ENCODE data around the gene GDAP2.
A peak's percentile ranks its signal among the peaks of the same experiment; 100 is the strongest.

The GDAP2 gene

DNA sequence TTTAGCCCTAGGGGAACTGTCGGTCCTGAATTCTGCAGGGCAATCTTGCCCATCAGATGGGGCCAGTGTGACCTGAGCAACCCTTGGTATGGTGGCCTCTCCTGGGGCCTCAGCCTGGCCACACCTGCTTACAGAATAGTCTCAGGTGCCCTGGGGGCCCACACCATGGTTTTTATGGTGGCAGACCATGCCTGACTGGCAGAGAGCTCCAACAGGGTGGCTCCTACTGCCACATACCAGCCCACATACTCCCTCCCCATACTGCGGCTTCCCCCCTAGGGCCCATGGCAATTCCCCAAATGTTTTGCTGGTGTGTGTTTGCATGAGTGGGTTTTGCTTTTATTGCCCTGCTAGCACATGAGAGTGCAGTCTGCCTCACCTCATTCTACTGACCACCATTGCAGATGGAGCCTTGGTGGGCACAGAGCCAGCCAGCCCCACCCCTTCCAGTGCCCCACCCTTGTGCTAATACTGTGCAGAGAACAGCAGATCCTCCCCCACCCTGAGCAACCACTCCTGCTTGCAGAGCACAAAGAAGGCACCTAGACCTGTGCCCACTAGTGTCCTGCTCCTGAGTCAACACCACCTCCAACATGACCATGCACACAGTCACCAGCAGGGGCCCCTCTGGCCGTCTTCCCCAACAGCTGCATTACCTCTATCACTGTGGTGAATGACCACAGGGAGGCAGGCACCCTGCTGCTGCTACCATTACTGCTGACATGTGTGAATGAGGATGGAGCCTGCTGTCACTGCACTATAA lies 86.8 kb downstream of the GDAP2 start:
- no peak for DNase-seq (ENCODE audit: low spot score)

DNA sequence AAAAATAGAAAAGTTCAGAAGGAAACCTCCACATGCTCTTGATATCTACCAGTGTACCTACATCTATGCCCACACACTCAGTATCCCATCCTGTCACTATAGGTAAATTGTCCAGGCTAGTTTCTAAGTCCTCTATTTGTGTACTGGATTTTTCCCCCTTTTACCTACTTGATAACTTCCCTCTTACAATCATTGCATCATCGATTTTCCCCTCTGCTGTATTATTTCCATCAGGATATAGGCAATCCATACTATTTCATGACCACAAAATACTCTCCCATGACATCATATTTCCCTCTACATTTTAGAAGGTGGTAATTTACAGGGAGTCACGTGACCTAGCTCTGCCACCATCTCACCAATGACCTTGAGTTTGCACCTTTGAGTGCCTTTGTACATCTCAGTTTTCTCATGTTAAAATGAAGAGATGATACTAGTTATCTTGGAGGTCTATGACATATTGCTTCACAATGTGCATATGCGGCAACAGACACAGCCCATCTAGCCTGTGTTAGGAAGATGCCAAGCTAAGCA lies 88.2 kb downstream of the GDAP2 start:
- DNase-seq (ENCODE audit: low spot score) = no peak

DNA sequence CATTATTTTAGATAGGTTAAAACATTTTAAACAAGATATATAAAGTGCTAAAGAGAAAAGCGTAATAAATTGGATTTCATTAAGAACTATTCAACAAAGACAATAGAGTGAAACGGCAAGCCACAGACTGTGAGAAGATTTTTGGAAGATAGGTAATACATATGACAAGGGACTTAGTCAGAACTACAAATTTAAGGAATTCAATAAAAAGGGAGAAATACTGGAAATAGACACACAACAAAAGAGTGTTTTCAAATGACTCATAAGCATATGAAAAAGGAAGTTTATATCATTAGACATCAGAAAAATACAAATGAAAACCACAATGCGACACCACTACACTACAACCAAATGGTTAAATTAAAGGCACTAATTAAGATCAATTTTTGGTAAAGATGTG lies 90.5 kb downstream of the GDAP2 start:
- no peak for DNase-seq (ENCODE audit: low spot score)

DNA sequence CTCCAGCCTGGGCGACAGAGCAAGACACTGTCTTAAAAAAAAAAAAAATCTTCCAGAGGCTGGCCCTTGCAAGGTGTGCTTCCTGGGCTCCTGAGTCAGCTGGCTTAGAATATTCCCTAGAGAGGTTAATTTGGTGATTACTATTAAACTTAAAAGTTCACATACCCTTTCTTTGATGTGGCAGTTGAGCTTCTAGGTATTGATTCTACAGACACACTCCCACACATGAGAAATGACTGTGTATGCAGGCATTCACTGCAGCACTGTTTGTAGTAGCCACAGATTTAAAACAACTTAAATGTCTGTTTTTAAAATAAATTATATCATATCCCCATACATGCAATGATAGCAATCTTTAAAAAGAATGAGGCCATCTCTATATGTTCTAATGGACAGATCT lies 93.4 kb downstream of the GDAP2 start:
- no peak for DNase-seq (ENCODE audit: low spot score)

DNA sequence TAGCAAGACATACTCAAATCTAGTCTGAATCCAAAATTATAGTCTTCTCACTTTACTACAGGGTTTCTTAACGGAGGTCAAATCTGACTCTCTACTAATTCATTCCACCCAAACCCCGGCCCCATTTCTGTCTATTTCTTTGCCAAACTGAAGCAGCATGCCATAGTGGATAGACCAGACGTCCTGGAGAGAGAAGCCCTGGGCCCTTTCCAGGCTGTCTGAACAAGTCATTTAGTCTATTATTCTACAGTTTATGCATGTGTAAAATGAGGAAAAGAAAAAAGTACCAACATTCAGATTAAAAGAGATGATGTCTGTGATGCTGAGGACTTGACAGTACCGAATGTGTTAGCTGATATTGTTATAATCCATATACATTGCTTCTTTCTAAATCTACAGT lies 95.0 kb downstream of the GDAP2 start:
- no peak for DNase-seq (ENCODE audit: low spot score)

DNA sequence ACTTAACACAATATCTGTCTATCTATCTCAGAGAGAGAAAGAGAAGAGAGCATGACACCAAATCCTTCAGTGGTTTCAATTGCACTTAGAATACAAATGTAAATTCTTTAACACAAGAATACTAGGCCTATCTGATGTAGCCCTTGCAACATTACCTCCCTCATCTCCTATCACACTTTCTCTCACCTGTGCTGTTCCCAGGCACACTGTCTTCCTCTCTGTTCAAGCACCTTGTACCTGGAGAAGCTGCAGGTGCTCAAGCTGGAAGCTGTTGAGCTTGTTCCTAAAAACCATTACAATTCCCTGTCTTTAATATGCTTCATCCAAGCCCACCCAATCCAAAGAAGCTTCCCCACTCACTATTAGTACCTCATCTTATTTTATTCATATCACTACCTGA lies 97.0 kb downstream of the GDAP2 start:
- no peak for DNase-seq (ENCODE audit: low spot score)

DNA sequence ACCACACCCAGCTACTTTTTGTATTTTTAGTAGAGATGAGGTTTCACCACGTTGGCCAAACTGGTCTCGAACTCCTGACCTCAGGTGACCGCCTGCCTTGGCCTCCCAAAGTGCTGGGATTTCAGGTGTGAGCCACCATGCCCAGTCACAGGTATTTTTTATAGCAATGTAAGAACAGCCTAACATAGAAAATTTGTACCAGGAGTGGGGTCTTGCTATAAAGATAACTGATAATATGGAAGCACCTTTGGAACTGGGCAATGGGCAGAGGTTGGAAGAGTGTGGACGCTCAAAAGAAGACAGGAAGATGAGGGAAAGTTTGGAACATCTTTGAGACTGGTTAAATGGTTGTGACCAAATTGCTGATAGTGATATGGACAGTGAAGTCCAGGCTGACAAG lies 99.2 kb downstream of the GDAP2 start:
- DNase-seq (ENCODE audit: low spot score) = no peak

DNA sequence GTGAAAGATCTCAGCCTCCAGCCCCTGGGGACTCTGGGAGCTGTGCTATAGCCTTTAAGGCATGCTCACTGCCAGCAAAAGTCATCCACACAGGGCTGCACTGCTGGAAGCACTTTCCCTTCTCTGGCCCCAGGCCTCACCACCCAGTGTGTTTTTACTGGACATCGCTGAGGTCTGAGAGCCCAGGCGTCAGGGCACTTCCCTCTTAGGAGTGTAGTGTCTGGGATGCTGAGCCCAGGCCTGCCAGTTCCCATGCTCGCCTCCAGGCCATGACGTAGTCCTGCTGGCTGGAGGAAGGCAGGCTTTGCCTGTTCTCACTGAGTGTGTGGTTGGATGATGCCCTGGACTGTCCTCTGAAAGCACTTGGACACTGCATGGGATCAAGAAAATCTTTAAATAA lies 101.2 kb downstream of the GDAP2 start:
- peak; percentile 67 for DNase-seq (ENCODE audit: low spot score)

DNA sequence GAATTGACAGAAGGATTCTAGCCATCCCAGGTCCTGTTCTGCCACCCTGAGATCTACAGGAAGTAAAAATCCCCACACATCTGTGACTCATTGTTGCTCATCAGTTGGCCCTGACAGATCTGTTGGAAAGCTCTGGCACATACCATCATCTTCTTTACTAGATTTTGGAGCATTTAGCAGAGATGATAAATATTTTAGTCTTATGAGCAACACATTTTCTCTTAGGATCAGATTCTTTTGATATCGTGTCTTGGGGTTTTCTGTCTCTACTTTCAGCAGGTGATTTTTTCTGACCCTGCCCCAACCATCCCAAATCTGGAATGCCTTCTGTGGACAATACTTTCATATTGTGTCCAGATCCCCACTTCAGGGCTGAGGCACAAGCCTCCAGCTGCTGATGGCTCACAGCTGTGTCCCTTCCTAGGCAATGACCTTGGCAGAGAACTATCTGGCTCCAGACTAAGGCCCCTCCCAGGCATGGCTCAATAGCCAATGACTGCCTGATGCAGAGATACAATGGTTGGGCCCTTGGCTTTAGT lies 102.8 kb downstream of the GDAP2 start:
- peak; percentile 58 for DNase-seq (ENCODE audit: low spot score)

DNA sequence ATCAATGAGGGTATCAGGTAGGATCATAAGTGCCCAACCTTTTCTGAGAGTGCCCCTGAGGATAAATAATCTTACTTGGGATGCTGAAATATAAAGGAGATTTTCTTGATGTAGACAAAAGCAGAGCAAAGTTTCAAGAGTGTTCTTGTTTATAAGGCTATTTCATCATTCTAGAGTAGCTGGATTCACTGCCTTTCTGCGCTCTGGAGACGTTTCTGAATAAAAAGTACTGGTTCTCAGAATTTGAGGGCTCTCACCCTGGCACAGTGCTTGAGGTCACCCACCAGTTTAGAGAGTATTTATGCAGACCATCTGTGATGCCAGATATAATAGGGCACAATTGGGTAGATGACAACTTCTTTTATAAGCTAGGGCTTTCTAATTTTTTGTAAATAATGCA lies 103.3 kb downstream of the GDAP2 start:
- no peak for DNase-seq (ENCODE audit: low spot score)

DNA sequence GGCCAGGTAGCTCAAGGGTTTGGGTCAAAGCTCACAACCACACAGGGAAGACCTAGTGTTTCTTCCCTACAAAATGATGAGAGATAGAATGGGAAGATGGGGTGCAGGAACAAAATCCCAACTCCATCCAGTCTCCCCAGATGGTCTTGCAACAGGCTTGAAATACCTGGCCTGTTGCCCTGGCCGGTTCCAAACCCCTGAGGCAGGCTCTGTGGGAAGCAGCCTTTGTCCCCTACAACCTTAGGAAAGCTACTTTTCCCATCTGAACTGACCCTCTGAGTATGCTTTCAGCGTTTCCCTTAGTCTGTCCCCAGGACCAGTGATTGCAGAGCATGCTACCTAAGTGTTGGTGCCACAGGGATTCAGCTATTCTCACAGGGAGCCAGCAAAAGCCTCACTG lies 104.0 kb downstream of the GDAP2 start:
- DNase-seq (ENCODE audit: low spot score) = no peak

DNA sequence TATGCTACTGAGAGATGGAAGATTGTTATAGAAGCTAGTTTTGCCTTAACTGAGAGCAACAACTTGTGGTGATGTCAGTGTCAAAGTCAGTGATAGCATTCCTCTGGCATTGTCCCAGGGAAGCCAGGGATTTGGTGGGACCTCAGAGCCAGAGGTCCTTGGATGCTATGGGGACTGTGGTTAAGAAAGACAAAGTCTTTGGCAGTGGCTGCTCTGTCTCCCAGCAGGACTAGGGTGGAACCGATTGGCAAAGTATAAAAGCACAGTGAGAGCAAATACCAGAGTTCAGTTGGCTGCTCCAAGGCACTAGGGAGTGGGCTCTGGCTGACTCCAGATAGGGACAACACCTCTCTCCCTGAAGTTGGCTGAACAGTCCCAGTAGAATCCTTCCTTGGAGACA lies 104.8 kb downstream of the GDAP2 start:
- DNase-seq (ENCODE audit: low spot score) = no peak

DNA sequence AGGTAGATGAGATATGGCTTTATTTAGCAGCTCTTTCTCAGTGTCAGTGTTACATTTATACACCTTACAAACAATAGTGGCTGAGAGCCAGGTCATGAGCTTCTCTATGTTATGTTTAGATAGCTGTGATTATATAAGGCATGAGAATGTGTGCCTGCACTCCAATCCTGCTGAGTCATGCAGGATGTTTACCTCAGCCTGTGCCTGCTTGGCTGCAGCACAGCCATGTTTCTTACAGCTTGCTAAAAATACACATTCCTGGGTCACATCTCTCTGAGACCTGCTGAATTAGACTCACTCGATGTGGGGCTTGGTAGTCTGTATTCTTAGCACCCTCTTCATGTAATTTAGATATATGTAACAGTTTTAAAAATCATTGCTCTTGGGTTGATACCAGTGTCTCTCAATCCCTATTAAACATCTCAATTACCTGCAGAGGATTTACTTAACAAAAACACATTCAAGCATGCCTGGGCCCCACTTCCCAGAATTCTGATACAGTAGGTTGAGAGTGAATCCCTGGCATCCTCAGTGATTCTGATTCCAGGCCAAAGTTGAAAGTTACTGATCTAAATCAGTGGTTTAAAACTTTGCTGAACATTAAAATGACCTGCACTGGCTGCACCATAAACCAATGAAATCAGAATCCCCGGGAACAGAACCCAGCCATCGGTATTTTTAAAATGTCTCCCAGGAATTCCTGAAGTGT lies 107.5 kb downstream of the GDAP2 start:
- peak; percentile 46 for DNase-seq (ENCODE audit: low spot score)

DNA sequence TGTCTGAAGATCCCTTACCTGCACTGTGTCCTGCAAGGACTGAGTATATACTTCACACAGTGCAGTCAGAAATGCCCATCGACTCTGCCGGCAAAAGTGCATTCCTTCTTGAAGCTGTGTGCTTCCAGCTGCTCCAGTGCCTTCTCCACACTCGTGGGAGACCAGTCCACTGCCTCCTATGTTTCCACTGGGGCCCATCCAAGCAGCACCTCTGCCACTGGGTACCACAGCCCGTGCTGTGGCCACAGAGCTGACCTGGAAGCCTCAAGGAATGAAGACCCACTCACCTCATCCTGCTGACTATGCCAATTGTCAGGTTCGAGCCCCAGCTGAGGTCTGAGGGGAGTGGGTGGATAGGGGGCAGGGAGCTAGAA lies 108.1 kb downstream of the GDAP2 start:
- no peak for DNase-seq (ENCODE audit: low spot score)

DNA sequence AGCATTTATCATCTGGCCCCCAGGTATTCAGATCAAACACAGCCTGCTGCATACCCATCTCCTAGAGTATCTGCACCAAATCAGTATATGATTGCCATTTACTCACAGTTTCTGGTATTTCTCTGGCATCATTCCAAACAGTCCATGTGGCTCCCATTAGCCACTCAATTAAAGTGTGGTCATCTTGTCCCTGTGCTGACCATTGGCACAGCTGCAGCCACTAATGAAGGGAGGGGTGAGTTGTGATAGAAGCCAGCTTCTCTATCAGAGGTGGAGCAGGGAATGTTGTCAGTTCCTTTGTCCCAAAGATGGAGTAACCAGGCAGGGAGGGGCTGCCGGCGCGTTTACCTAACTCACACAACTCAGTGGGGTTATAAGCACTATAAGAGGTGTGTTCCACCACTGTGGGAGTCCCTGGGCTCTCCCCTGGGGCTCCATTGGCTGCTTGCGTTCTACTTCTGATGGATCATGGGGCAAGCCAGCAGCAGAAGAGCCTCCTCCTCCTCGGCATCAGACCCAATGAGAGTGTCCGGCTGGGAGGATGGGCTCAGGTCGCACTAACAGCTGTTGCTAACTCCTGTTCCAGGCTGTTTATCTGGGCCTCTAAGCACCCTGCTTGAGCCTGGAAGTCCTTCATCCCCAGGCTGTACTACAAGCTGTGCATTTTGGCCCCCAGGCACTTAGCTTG lies 108.6 kb downstream of the GDAP2 start:
- DNase-seq (ENCODE audit: low spot score) = no peak

DNA sequence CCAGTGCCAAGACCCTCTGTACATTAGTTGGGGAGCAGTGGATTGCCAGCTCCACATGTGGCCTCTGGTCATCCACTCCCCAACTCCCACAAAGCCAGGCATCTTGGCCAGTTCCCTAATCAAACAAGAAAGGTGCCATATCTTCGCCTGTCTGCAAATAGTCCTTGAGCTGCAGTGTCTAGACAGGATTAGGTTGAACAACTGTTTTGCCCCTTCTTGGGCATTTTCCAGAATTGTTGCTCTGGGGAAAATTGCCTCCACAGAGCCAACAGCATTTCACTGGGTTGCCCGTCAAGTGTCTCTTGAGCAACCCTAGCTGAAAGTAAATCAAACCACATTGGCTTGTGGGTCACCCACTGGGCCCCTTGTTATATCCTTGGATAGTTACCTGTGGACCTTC lies 109.3 kb downstream of the GDAP2 start:
- no peak for DNase-seq (ENCODE audit: low spot score)

DNA sequence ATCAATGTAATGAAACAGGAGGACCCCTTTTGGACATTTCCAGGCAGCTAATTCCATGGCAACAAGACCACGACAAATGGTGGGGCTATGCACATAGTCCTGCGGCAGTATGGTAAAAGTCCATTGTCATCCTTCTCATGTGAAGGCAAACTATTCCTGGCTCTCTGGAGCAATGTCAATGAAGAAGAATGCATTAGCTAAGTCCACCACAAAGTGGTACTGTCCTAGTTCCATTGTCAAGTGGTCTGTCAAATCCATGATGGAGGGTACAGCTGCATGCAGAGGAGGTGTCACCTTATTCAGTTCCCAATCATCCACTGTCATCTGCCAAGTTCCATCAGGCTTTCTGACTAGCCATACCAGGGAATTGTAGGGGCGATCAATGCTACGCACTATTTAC lies 110.1 kb downstream of the GDAP2 start:
- DNase-seq (ENCODE audit: low spot score) = no peak

DNA sequence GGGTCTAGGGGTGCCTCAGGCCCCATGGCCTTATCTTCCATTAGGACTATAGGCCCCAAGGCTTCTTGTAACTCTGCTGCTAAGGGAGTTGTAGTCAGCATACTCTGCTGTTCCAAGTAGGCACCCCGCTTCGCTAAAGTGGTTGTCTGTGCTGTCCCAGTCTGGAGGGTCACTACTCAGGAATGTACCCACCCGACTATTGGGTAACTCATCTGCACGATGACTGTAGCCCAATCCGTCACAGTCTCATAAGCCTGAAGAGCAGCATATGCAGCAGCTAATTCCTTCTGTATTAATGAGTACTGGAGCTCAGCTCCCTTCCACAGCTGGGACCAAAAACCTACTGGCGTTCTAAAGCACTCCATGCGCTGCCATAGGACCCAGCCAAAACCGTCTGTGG lies 111.0 kb downstream of the GDAP2 start:
- no peak for DNase-seq (ENCODE audit: low spot score)

DNA sequence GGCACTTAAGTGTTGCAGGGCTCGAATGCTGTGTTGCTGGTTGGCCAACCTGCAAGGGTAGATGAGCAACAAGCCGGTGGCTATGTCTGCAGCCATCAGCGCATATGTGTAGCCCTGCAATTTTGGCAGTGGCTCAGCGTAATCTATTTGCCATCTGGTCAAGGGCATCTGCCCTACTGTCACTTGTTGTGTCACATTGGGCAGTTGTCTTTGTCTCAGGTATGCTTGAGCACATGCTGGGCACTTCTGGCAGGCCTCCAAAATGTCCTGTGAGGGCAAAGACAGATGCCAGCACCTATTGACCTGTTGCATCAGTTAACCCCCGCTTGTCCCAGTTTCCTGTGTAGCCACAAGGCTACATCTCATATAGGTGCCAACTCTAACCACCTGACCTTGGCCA lies 111.8 kb downstream of the GDAP2 start:
- DNase-seq (ENCODE audit: low spot score) = no peak

DNA sequence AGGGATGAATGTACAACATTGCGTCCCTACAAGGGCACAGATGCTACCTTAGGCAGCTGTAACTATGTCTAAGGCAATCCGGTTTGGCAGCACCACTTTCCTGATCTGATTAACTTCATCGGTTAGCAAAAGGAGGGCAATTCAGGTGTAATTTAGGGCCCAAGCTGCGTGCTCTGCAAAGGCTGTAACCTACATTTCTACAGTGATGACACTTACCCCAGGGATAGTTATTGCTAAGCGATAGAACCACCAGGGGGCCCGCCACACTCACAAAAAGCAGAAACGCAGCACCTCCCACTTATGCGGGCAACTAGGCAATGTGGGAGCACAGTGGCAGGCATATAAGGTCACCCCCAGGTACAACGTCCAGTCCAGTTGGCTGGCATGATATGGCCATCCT lies 113.5 kb downstream of the GDAP2 start:
- no peak for DNase-seq (ENCODE audit: low spot score)

DNA sequence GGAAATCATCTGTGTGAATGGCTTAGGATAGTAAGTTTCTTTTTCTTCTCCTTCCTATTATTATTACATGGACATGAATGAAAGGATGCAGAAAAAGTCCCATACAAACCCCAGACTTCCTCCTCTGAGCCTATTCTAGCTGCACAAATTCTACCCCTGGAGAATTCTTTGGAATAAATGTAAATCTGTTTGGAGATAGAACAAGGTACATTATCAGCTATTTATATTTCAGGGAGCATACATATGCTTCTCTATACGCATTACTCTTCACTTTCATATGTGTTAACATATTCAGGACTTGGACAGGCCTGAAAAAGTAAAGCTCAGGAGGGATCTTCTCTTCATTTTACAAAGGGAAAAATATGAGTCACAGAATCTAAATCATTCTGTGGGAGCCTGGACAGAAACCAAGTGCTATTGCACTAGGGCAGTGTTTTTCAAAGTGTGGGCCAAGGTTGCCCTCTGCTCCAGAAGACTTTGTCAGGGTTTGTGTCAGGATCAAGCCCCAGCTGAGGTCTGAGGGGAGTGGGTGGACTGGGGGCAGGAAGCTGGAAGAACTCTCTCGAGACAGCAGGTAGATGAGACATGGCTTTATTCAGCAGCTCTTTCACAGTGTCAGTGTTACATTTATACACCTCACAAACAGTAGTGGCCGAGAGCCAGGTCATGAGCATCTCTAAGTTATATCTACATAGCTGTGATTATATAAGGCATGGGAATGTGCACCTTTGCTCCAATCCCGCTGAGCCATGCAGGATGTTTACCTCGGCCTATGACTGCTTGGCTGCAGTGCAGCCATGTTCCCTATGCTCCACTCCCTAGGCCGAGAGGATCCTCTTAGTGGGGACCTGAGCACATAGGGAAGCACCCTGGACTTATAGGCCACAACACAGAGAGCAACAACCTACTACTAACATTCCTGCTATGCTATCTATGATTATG lies 114.3 kb downstream of the GDAP2 start:
- no peak for DNase-seq (ENCODE audit: low spot score)

All from AG08396 (cell line).